Ecto neural progenitor cell (in vitro differentiated cells): ENCODE measurements around the gene DAPP1.
"Not testable (repeated sequence)": the region's sequence is repeated elsewhere in the genome, so short reads cannot be mapped to it uniquely, and the experiment has no call there.

ENCODE experiments used
- DNase-seq: peaks from one replicate; pipeline ENCODE4 v3.0.0-alpha.2; 2018; ENCODE audit warnings: low spot score

The DAPP1 gene, protein sequence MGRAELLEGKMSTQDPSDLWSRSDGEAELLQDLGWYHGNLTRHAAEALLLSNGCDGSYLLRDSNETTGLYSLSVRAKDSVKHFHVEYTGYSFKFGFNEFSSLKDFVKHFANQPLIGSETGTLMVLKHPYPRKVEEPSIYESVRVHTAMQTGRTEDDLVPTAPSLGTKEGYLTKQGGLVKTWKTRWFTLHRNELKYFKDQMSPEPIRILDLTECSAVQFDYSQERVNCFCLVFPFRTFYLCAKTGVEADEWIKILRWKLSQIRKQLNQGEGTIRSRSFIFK

DNA sequence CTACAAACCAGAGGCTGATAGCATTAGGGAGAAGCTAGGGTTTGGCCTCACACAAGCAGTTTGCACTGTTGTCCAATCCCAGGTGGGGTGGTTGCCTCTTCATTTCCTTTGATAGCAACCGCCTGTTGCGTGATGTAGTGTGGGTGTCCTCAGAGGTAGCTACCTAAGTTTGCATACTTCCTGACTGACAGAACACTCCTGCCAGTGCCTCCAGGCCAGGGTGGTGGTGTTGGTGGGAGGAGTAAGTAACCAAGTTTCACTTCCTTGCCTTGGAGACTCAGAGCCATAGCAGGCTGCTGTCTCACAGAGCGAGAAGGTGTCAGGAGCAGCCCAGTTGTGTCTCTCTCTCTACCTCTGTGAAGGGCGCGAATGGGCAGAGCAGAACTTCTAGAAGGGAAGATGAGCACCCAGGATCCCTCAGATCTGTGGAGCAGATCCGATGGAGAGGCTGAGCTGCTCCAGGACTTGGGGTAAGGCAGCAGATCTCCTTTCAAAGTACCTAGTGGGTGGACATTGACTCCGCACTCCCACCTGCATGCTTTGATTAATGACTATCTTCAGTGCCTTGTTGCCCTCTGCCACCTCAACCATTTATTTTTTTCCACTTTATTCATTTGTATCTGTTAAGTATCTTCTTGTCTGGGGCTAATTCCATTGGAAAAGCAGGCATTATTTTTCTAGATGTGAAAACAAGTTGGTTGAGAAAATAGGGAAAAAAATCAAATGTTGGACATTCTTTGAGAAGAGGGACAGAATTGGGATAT, at the start of gene DAPP1:
Gene DAPP1, plus strand, starts transcription at position 283 of the 764 bp plus-strand sequence. Its CDS starts 87 bp downstream, at position 370.
- no peak for DNase-seq

DNA sequence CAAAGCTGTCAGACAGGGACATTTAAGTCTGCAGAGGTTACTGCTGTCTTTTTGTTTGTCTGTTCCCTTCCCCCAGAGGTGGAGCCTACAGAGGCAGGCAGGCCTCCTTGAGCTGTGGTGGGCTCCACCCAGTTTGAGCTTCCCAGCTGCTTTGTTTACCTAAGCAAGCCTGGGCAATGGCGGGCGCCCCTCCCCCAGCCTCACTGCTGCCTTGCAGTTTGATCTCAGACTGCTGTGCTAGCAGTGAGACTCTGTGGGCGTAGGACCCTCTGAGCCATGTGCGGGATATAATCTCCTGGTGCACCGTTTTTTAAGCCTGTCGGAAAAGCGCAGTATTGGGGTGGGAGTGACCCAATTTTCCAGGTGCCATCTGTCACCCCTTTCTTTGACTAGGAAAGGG, 45.8 kb upstream of the DAPP1 start:
- not testable (repeated sequence) for DNase-seq

DNA sequence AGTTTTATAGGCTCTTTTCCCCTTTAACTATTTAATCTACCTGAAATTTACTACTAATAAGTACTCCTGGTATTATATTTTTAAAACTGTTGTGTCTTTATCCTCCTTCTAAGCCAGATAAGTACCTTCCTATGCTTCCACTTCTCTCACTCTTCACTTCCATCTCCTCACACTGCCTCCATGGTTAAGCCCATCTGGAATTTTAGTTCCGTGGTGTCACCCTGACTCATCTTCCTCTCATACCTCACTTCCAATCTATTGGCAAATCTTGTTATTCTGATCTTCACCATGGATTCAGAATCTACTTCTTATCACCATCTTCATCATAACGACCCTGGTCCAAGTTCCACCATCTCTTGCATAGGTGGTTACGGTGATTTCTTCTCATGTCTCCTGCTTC, 32.7 kb upstream of the DAPP1 start:
- DNase-seq: no peak

DNA sequence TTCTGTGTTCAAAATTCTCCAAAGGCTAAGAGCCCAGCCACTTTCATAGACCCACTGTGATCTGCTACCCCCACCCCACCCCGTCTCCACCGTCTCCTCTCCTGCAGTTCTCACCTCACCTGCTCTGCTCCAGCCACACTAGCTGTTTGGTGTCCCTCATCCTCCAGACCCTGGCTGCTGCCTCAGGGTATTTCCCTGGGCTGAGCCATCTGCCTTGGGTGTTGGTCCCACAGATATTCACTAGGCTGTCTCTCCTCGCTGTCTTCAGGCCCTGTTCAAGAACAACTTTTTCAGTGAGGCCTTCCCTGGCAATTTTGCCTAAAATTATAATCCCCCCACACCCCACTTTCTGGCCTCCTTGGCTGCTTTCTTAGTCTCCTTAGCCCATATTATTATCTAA, 31.8 kb upstream of the DAPP1 start:
- DNase-seq: no peak

DNA sequence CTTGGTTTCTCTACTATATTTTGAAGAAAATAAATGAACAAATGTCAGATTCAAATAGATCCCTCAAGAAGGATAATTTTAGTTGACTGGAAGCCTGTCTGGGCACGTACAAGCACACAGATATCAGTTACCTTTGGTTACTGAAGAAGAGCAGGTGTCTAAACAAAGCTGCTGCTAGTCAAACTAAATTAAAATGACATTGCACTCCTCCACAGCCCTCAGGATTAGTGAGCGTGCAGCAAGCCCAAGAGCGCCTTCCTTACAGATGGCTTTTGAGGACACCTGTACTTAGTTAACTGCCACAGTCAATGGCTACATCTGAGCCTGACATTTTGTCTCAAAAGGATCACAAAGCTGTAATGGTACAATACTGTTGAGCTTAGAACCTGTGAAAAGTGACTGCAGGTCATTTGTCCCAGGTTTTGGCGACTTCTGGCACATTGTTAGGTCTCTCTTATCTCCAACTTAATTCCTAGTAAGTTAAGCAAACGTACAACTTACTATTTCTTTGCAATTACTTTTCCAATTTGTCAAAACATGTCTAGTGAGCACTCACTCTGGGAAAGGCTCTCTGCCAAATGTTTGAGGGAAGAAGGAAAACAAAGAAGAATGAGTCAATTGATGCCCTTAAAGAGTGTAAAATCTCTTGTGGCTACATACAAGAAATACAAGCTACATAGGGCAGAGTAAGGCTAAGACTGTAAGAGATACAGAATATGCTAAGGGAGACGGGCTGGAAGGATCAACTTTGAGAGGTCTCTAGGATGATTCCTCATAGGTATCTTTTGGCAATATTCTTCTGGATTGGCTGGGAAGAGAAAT, 25.6 kb upstream of the DAPP1 start:
- no peak for DNase-seq

DNA sequence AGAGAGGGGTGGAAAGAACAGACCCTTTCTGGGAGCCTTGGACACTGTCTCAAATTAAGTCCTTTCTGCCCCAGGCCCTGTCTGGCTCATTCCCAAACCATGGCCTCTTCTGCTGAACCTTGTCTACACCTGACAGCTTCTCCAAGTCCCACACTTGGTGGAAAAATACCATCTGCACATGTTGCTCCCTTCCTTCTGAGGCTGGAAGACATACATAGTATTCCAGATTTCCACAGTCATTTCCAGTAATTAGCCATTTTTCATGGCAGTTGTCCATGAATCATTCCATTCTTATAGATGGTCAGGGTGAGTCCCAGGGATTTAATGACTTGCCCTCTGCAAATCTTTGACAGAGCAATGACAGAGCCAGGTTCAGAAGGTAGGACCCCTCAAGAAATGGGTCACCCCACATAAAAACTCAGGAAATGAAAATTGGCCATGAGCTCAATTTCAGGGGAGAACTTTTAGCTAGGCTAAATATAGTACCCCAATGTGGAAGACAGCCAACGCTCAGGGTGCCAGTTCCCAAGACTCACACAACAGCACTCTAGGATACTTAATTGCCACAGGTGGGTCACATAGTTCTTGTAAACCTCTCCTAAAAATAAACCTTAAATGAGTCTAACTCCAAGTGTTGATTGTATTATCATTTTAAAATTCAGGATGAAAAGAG, 16.2 kb upstream of the DAPP1 start:
- no peak for DNase-seq

DNA sequence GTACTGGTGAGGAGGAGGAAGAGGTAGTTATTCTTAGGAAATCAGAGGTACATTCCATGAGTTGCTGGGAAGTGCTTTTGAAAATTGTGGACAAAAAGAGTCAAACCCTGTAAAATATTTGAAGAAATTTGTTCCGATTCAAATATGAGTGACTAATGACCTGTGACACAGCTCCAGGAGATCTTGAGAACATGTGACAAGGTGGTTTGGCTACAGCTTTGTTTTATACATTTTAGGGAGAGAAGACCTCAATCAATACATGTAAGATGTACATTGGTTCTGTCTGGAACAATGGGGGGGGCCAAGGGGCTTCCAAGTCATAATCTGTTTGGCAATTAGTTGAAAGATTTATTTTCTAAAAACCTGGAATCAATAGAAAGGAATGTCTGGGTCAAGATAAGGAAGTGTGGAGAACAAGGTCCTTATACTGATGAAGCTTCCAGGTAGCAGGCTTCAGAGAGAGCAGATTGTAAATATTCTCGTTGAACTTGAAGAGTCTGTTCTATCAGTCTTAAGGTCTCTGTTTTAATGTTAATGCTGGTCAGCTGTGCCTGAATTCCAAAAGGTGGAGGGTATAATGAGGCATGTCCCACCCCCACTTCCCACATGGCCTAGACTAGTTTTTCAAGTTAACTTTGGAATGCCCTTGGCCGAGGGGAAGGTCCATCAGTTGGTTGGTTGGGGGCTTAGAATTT, 15.5 kb upstream of the DAPP1 start:
- DNase-seq: no peak

DNA sequence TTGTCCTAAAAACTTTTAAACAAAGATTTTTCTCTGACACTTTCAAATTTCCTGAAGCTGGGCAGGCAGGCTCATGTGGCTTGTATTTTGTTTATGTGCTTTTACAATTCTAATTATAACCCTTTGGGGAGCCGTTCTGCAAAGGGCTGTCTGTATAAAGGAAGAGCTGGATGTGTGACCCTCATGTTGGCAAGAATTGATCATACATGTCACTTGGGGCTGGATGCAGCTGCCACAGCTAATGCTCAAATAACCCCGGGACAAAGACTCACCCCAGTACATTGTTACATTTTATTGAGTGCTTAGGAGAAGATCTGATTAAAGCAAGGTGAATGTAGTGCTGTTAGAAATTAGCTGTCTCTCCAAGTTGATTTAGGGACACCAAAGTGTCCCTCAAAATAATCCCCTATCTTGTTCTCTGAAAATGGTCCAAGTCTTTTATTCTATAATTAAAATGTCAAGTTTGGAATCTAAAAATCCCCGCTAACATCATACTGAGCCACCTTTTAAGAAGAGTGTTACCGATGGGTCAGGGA, 13.0 kb upstream of the DAPP1 start:
- DNase-seq: no peak

DNA sequence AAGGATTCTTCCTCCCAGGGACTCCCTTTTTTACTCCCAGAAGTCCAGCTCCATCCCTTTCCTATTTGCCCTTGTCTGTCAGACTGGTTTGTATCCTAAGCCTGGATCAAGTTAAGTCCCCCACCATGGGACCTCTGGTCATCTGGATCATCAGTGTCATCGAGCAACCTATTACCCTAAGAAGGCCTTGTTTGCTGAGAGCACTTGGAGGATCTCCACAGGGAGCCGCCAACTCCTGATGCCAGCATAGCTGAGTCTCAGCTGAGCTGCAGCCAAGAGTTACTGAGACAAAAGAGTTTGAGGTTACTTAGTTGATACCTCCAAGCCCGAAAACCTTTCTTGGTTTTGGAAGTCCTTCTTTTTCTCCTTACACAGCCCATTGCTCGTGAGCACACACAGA, 10.1 kb upstream of the DAPP1 start:
- no peak for DNase-seq

DNA sequence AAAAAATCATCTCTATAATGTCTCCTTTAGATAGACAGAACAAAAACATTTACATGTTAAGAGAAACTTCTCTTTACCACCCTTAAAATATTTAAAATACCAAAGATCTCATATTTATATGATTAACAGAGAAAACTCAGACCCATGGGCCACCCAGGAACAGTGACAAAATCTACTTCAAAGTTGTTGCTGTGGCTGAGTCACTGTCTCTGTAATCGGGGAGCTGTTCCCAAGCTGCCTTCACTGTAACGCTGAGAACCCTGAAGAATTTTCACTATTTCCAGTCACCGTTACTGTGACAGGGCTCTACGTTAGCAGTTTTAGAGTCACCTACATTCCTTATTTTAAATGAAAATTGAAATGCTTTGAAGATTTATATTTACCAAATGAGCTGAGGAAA, 9.0 kb upstream of the DAPP1 start:
- no peak for DNase-seq

DNA sequence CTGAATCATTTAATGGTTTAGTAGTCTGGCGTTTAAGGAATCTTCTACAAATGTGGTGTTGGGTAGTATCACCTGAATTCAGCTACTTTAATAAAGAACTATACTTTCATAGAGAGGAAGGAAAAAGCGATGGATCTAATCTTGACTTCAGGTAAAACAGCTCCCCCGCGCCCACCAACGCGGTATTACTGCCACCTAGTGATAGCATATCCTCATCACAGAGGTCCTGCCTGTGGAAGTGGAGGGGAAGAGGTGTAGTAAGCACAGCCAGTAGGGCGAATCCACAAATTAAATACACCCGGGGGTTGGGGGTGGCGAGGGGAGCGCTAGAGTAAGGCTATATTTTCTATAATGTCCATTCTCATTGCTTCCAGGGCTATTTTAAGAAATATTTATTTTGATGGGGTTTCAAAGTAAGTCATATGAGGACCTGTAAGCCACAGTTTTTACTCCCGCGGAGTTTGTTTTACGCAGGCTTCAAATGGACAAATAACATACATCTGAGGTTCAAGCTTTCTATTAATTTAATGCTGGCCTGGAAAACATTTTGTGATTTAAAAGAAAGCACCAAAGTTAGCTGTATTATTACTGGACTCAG, 8.3 kb upstream of the DAPP1 start:
- peak; percentile 75 for DNase-seq

DNA sequence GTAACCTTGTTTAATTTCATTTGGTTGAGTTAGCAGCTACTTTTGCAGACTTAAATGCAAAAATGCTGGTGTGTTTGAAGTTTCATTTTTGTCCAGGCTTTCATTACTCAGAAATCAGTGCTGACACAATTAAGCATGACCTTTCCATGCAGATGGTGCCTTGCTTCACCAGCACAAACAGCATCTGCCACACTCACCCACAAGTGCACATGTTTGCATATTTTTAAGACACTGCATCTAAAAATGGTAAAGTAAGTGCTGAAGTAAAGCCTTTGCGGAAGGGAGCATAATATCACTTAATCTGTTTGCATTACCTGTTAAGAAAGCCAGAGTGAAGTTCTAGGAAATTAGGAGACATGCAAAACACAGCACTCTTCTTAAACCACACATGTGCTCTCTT, 7.3 kb upstream of the DAPP1 start:
- no peak for DNase-seq

DNA sequence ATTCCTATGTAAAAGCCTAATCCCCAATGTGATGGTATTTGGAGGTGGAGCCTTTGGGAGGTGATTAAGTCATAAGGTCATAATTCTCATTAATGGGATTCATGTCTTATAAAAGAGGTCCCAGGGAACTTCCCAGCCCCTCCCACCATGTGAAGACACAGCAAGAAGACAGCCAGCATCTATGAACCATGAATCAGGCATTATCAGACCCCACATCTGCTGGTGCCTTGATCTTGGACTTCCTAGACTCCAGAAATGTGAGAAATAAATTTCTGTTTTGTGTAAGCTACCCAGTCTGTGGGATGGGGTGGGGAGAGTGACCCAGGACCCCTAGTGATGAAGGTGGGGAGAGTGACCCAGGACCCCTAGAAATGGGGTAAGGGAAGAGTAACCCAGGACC, 6.1 kb upstream of the DAPP1 start:
- no peak for DNase-seq

DNA sequence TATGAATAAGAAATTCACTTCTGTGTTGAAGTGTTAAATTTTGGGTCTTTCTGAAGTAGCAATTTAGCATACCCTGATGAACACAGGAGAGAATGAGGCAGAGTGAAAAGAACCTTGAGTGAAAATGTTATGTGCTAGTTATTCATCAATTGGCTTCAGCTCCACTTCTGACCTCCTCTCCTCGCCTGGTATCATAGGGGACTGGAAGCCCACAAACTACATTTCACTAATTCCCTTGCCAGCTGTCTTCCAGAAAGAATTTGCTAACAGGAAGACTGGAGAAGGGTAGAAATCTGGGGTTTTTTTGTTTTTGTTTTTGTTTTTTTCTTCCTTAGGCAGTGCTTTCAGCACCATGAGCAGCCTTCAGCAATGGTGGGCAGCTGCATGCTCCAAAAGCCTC, 5.5 kb upstream of the DAPP1 start:
- DNase-seq: no peak

DNA sequence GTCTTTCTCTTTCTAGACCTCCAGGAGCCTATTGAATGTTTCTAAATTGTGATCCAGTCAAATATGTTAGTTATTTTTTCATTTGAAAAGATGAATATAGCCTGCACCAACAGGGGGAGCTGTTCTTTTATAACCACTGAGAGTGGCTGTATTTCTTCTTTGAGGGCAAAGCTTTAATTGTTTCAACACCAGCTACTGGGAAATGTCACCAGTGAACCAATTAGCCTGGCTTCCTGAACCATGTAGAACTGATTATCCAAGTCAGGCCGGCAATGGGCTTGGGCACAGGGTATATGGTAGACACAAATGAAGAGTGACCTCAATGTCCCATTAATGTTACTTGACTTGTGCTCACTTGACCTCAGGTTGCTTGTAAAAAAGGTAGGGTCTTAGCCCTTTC, 4.8 kb upstream of the DAPP1 start:
- no peak for DNase-seq

DNA sequence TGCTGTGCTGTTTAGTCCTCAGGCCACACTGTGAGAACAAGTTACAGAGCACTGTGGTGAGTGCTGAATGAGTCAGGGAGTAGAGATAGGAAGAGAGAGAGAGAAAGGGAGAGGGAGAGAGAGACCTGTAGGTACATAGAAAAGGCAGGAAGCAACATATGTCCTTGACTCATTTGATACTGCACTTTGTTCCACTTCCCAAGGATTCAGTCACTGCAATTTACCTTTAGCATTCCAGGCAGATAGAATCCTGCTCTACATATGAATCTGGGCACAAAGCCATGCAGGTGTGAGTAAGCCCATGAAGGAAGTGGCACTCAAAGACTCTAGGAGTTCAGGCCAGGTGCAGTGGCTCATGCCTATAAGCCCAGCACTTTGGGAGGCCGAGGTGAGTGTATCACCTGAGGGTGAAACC, 1.0 kb upstream of the DAPP1 start:
- no peak for DNase-seq

DNA sequence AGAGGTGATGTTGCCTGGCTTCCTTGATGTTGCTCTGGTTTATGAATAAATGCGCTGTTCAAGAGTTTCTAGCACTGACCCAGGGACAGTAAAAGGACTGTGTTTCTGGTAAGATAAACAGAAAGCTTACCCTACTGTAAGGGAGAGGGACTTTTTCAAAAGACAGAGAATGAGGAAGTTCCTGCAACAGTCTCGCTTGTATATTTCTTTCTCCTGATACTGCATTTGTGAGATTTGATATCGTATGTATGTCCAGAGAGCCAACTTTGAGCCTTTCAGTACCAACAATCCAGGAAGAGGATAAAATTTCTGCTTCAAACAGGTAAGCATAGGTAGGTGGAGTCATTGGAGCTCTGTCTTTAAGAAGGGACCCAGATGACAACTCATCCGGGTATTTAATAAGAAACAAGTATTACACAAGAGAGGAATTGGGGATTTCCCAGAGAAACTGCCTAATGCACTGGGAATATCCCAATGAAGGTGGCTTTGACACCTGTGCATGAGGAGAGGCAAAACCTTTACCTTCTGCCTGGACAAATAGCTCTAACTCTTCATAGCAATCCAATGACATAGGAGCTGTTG, 773 bp downstream of the DAPP1 start:
- no peak for DNase-seq

DNA sequence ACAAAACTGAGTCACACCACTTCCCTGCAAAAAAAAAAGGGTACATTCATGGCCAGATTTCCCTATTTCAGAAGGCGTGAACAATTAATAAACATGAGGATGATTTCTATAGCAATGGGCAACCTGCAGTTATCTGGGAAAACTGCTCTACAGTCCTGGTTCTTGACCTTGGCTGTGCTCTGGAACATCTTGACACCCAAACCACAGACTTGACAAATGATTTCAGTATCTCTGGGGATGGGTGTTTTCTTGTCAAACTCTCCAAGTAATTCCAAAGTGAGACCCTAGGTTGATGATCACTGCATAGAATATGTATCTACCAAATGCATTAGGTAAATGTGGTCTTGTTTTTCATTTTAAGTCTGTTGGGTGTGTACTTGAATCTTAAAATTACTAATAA, 2.0 kb downstream of the DAPP1 start:
- DNase-seq: no peak

DNA sequence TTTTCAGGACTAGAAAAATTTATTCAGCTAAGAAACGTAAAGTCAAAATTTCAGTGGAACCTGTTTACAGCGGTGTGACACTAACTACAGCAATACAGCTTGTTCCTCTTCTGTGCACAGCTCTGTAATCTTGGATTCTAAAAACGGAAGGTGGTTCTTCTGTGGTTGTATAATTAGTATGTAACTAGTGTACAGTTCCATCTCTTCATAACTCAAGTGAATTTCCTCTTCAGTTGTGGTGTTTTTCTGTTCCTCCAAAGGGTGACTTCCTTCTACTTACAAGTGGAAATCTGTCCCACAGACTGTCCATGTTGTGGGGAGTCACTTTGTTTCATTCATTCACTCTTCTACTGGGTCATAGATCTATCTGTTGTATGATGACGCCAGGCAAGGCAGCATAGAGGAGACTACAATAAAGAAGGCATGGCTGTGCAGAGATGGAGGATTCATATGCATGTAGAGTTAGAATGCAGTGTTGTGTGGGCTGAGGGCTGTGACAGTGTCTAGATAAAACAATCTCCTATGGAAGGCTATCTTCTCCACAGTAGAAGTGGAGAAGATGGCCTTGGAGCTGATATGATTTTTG, 5.4 kb downstream of the DAPP1 start:
- no peak for DNase-seq

DNA sequence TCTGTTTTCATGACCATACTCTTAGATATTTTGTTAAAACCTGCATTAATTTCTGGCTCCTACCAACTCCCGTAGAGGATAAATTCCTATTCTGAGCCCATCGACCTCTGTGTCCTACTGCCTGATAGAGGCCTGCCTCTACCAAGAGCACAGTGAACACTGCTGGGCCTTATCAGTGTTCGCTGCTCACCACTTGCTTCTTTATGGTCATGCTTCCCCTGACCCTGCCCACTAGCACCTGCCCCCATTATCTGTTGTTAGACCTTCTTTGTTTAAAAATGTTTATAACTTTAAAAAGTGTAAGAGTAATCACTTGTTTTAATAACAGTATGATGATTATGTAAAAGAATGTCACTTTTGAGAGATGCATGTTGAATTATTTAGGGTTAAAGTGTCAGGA, 6.1 kb downstream of the DAPP1 start:
- no peak for DNase-seq
